NCI-H1048 (cell line): ENCODE measurements around the gene ZNF682.
"Not testable (repeated sequence)": the region's sequence is repeated elsewhere in the genome, so short reads cannot be mapped to it uniquely, and the experiment has no call there.

ENCODE experiments used
- DNase-seq: peaks from one replicate; lab custom pipeline; 2025; lab: John Stamatoyannopoulos, UW

The ZNF682 gene

DNA sequence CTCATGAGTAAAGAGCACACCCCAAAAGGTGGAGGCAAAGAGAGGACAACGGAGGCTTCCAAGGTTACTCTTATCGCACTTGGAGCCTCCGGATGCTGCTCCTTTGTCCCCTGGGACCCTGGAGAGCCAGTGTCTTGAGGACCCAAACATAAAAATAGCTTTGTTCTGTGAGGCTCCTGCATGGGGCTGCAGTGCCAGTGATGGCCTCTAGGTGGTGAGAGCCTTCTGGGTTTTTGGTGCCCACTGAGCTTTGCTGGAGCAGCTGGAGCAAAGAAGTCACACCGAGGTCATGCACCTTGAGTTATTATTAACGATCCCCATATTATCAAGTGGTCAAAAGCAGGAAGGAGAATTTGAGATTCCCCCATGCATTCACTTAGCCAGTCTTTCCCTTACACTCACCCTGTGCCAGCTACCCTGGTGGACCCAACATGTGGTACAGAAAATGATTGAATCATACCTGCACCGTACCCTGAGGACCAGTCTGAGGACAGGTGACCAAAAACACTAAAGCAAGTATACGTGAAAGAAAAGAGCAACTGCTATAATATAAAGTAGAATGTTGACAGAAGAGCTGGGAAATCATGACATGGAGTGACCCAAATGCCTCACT, 41.5 kb downstream of the ZNF682 start:
- DNase-seq, result no peak

DNA sequence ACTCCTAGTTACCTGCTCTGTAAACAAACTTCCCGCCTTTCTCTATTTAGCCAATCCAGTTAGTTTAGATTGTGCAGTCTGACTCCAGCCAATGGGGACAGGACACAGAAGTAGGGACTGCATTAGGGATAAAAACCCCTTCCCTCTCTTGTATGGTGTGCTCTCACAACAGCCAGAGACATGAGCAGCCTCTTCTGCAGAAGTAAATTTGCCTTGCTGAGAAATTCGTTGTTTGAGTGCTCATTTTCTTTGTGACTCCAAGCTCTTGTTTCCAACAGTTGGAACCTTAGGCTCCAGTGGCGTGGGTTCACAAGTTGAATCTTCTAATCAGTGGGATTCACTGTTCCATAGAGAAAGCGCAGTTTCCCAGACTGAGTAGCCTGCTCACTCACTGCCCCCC, 72.4 kb downstream of the ZNF682 start:
- no peak for DNase-seq

DNA sequence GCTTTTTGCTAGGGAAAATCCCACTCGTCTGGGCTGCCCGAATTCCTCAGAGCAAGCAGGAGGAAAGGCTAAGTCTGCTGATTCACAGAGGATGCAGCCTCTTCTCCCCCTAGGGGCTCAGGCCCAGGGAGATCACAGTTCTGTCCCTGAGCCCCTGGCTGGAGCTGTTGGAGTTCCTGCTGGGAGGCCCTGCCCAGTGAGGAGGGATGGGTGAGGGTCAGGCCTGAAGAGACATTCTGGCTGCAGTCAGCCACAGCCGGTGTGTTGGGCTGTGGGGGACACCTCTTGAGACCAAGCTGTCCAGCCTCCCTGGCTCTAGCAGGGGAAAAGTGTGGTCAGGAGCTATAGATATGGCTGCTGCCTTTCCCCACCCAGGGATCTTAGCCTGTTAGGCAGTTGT, 73.2 kb downstream of the ZNF682 start:
- not testable (repeated sequence) for DNase-seq

- no peak for DNase-seq
These were observed 74.9 kb downstream of the ZNF682 start for GRCh38 chr19:19964416-19964815.

GRCh38 chr19:19959151-19959799, 80.0 kb downstream of the ZNF682 start:
- peak; percentile 5 for DNase-seq

GRCh38 chr19:19957766-19958165, 81.5 kb downstream of the ZNF682 start:
- DNase-seq, result not testable (repeated sequence)

DNA sequence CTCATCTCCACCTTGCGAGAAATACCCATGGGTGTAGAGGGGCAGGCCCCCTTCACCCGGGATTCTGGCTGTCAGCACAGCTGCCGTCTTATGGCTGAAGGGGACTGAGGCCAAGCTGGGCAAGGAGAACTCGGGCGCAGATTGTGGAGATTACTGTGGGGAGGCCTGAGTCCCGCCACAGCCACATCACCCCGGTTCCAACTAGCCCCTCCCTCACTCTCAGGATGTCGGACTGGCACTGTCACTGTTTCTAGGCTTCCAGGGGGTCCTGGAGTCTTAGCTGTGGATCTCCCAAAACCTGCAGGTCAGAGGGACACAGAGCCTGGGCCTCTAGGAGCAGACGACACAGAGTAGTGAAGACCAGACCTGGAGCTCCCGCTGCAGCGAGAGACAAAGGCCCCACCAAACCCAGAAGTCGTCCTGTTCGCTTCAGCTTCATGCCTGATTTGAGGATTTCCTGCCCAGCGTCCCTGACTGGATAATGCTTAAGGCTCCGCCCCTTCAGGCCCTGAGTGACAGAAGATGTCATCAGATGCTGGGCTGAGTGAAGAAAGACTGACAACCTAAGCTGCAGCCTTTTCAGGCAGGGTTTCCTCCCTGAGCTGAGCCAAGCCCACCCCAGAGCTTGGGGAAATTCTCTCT, 82.8 kb downstream of the ZNF682 start:
- no peak for DNase-seq

DNA sequence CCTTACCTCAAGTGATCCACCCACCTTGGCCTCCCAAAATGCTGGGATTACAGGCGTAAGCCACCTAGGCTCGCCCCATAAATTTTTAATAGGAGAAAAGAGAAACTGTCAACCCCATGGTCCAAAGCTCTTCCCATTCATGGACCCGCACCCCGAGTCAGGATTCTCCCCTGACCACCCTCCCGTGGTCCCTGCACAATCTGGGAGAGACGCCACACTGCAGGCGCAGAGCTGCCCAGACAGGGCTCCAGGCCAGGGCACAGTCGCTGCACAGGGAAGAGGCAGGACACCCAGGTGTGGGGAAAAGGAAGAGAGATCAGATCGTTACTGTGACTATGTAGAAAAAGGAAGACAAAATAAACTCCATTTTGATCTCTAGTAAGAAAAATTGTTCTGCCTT, 84.1 kb downstream of the ZNF682 start:
- no peak for DNase-seq
